ENCODE results near the gene TSSC4.

The TSSC4 gene

GRCh38 chr11:2391181-2391975 is 9.2 kb upstream of the TSSC4 start:
- no peak for TF ChIP-seq CTCF (IDR thresholded peaks at IDR 0.05; ENCODE audit: low read depth, low read length, missing control alignments)
- H3K4me3 ChIP-seq (ENCODE audit: low read depth, low read length), result no peak overlapping the region
- in situ Hi-C loops (cut with HindIII; ENCODE audit: low sequenced_read_pairs), result no loop called here
- DNase-seq (ENCODE audit: low read depth), result no peak

GRCh38 chr11:2392241-2392959 is 8.2 kb upstream of the TSSC4 start:
- in situ Hi-C loops (cut with HindIII; ENCODE audit: low sequenced_read_pairs), result no loop called here
- H3K4me3 ChIP-seq (ENCODE audit: low read depth, low read length), result no peak overlapping the region
- DNase-seq (ENCODE audit: low read depth), result no peak
- TF ChIP-seq CTCF (IDR thresholded peaks at IDR 0.05; ENCODE audit: low read depth, low read length, missing control alignments), result no peak

- no peak for DNase-seq (ENCODE audit: low read depth)
- no peak overlapping the region for H3K4me3 ChIP-seq (ENCODE audit: low read depth, low read length)
- in situ Hi-C loops (cut with HindIII; ENCODE audit: low sequenced_read_pairs), result no loop called here
- TF ChIP-seq CTCF (IDR thresholded peaks at IDR 0.05; ENCODE audit: low read depth, low read length, missing control alignments), result no peak
Observed at GRCh38 chr11:2393111-2393868, 7.3 kb upstream of the TSSC4 start.

GRCh38 chr11:2393941-2394817 is 6.4 kb upstream of the TSSC4 start:
- TF ChIP-seq CTCF (IDR thresholded peaks at IDR 0.05; ENCODE audit: low read depth, low read length, missing control alignments), result no peak
- H3K4me3 ChIP-seq (ENCODE audit: low read depth, low read length), result no peak overlapping the region
- in situ Hi-C loops (cut with HindIII; ENCODE audit: low sequenced_read_pairs), result no loop called here
- DNase-seq (ENCODE audit: low read depth), result no peak

DNA sequence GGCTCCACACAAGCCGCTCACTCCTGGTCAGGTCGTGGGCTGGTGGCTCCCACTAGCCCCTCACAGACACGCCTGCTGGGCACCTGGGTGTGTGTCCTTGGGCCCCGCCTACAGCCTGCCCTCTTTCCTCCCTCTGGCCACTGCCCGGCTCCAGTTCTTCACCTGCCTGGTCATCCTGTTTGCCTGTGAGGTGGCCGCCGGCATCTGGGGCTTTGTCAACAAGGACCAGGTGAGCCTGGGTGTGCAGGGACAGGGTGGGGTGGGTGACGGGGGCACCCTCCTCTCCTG is 5.8 kb upstream of the TSSC4 start:
- no peak overlapping the region for H3K4me3 ChIP-seq (ENCODE audit: low read depth, low read length)
- in situ Hi-C loops (cut with HindIII; ENCODE audit: low sequenced_read_pairs), result no loop called here
- TF ChIP-seq CTCF (IDR thresholded peaks at IDR 0.05; ENCODE audit: low read depth, low read length, missing control alignments), result no peak
- no peak for DNase-seq (ENCODE audit: low read depth)

- no peak overlapping the region for H3K4me3 ChIP-seq (ENCODE audit: low read depth, low read length)
- TF ChIP-seq CTCF (IDR thresholded peaks at IDR 0.05; ENCODE audit: low read depth, low read length, missing control alignments), result no peak
- no peak for DNase-seq (ENCODE audit: low read depth)
- in situ Hi-C loops (cut with HindIII; ENCODE audit: low sequenced_read_pairs), result no loop called here
Observed at GRCh38 chr11:2395211-2395730, 5.3 kb upstream of the TSSC4 start.

All from astrocyte of the cerebellum (primary cell).